GM19438 (cell line): ENCODE results near the gene FAM43B.
A peak's percentile ranks its signal among the peaks of the same experiment; 100 is the strongest.
"Not testable (repeated sequence)": the region's sequence is repeated elsewhere in the genome, so short reads cannot be mapped to it uniquely, and the experiment has no call there.

Experiments
- ATAC-seq: cut with Tn5 transposase; IDR thresholded peaks from one replicate; pipeline ENCODE4 v1.9.1; 2021; ENCODE audit warnings: low read depth; ENCODE audit not compliant: unreplicated experiment

Gene FAM43B, protein sequence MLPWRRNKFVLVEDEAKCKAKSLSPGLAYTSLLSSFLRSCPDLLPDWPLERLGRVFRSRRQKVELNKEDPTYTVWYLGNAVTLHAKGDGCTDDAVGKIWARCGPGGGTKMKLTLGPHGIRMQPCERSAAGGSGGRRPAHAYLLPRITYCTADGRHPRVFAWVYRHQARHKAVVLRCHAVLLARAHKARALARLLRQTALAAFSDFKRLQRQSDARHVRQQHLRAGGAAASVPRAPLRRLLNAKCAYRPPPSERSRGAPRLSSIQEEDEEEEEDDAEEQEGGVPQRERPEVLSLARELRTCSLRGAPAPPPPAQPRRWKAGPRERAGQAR

DNA sequence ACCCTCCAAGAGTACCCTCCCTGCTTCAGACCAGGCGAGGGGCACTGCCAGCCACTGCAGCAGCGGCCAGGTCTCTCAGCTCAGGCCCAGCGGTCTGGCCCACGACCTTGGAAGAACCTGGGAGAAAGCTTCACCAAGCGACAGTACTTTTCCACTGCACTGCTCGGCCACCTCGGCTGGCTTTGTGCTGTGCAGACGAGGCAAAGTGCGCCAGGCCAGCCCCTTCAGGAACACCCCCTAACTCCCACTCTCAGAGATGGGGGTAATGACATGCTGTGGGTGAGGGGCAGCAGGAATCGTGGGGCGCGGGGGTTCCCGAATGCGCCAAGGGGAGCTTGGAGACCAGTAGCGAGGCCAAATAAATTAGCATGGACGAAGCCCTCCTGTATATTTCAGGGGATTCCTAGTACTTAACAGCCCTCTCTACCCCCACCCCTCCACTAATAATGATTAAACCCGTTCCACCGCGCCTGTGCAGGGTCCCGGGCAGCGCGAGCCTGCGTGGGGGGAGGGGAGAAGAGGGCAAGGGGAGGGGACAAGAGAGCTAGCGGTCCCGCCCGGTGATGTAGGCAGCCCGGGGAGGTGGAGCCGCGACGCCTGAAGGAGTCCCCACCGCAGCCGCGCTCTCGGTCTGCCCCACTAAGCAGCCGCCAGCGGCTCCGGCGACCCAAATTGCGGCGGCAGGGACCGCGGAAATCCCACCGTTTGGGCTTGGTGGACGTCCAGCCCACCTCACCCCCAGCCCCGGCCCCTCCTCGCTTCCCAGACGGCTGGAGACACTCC lies at the start of gene FAM43B:
Gene FAM43B, plus strand, starts transcription at position 629 of the 783 bp plus-strand sequence. CDS start 401 bp downstream, outside the sequence.
- ATAC-seq, result no peak

DNA sequence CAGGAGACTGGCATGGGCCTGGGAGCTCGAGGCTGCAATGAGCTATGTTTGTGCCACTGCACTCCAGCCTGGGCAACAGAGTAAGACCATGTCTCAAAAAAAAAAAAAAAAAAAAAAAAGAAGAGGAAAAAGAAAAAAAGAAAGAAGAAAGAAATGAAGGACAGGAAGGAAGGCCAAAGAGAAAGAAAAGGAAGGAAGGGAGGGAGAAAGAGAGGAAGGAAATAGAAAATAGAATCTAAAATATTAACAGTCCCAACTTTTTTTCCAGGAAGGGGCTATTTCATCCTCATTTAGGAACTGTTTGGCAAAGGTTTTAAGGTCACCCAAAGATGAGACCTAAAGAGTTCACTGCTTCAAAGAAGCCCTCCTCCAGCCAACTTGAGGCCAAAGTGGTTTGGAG lies 46.9 kb upstream of the FAM43B start:
- no peak for ATAC-seq

DNA sequence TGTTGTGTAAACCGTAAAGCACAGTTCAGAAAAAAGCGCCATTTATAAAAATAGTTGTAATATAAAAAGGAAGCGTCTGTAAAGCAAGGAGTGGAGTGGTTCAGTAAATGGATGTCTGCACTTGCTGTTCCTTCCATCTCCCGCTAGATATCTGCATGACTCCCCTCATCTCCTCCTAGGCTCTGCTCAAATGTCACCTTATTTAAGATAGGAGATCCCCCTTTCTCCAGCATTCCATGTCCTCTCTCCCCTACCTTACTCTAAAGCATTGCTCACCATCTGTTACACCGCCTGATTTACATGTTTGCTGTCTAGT lies 45.2 kb upstream of the FAM43B start:
- ATAC-seq, result no peak

DNA sequence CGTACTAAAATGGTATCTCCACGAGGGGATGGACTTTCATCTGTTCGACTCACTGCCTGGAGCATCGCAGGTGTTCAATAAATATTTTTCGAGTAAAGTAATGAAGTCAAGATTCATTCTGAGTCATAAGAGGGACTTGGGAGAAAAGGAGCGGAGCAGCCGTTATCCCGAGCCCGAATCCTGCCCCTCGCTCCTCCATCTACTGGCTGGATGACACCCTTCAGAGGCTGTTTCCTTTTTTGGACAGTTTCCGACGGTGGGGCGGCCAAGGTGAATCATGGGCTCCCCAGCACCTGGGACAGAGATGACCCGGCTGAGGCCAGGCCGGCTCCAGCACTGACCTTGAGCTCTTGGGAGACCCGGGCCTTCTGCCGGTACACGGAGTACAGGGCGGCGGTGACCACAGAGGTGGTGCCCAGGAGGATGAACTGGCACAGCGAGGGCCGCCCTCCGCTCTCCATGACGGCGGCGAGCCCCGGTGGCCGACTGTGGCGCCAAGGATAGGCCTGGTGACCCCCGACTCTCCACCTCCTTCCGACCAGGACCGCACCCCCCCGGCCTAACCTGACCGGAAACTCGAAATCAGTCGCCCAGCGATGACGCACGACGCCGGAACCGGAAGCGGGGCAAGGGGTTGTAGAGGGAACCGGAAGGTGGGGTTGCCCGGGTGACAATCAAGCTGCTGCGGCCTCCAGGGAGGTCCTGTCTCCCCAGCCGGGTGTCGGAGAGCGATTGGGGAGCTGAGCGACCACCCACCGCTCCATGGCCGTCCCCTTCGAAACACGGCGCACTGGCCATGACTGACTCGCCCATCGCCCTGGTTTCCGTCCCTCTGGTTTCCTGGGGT lies 44.6 kb upstream of the FAM43B start, which contains the start of gene MUL1:
Gene MUL1, minus strand, starts transcription at position 588 of the 847 bp plus-strand sequence. Its CDS starts 127 bp downstream, at position 461.
- peak; percentile 76 for ATAC-seq

DNA sequence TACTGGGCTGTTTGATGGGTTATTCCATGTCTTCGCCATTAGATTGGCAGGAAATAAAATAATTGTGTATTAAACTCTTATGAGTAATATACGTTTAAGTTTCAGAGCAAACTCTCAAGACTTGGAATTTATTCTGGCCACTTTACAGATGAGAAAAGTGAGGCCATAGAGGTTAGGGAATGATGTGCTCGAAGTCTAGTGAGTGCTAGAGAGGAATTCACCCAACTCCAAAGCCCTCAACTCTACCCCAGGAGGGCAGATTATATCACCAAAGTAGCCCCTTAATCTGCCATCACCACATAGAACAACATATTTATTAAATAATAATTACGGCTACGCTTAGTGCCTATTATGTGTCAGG lies 44.0 kb upstream of the FAM43B start:
- ATAC-seq, result no peak

DNA sequence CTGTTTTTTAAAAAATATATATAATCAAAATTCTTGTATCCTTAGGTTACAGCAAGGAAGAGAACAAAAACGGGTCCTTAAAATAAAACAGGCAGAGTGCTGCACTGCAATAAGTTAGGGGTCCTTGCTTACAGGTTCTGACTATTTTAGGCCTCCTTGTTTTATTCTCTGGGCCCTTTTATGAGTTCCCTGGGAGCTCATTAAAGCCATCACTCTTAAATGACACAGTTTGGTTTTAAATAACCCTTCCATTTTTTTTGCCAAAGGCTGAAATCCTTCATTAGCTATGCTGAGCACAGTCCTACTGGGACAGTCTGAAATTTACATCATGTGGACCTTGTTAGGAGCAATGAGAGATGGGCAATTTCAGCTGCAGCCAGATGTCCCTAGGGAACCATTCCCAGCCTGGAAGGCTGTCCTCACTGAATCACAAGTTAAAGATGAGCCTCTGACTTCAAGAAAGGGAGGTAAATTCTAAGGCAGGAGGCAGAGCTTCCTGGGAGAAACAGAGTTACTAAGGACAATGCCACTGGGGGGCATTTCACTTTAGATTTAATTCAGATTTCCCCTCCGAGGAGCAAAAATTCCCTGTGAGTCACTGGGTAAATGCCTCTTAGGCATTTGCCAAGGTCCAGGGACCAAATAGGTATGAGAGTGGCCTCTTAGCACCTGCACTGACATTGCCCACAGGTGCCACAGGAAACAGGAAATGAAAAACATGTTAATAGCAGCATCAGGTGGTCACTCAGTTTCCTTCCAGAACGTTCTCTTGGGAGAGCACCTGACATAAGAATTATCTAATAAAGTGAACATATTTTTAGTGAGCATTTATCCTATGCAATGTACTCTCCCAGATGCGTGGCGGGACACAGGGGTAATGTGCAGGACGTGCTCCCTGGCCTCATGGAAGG lies 40.6 kb upstream of the FAM43B start:
- no peak for ATAC-seq

DNA sequence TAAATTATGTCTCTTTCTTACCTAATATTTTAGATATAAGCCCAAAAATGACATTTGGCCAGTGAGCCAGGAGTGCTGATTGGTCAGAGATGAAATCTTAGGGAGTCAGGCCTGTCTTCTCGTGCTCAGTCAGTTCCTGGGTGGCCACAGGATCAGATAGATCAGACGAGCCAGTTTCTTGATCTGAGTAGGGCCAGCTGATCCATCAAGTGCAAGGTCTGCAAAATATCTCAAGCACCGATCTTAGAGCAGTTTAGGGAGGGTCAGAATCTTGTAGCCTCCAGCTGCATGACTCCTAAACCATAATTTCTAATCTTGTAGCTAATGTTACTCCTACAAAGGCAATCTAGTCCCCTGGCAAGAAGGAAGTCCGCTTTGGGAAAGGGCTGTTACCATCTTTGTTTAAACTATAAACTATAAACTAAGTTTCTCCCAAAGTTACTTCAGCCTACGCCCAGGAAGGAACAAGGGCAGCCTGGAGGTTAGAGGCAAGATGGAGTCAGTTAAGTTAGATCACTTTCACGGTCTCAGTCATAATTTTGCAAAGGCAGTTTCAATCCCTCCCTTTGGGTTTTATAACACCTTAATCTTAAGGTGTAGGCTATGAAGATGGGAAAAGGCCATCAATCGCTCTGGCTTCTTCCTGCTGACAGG lies 32.6 kb upstream of the FAM43B start:
- ATAC-seq, result not testable (repeated sequence)

DNA sequence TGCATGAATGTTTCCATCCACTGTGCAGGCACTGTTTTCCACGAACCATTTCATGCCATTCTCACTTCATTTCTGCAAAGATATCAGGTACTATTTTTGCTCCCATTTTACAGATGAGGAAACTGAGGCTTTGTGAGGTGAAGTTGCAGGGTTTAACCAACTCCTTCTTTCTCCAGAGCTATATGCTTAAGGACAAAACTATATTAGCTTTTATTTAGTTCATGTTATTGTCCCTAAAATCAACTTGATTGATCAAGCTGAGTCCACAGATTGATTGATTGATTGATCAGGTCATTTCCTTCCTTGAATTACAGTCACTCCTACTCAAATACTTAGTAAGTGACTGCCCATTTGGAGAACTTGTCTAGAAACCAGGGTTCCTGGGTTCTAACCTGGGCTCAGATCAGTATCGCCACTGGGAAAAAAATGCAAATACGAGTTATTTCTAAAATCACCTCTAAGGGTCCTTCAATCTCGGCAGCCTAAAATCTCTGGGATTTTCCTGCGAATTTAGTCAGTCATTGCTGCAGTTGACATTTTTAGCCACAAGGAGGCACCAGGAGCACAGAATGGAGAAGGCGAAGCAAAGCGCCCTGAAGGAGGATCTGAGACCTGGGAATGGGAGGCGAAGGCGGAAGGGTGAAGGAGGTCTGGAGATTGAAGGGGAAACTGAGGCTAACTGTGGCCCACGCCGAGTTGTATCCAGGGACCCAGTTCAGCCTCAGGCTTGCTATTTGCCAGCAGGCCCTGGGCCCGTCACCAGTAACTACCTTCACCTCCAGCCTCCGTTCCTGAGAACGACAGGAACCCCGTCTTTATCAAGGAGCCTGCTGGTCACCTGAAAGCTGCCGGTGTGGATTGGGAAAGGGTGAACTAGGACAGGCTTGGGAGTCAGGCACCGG lies 30.2 kb upstream of the FAM43B start:
- no peak for ATAC-seq

DNA sequence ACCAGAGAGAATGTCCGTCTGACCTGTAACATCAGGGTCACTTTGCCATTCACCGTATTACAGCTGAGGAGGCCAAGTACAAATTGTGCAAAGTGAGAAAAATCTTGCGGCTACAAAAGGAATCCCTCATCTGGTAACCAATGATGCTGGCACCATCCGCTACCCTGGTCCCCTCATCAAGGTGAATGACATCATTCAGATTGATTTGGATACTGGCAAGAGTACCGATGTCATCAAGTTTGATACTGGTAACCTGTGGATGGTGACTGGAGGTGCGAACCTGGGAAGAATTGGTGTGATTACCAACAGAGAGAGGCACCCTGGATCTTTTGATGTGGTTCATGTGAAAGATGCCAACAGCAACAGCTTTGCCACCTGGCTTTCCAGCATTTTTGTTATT lies 26.1 kb upstream of the FAM43B start:
- ATAC-seq, result no peak

DNA sequence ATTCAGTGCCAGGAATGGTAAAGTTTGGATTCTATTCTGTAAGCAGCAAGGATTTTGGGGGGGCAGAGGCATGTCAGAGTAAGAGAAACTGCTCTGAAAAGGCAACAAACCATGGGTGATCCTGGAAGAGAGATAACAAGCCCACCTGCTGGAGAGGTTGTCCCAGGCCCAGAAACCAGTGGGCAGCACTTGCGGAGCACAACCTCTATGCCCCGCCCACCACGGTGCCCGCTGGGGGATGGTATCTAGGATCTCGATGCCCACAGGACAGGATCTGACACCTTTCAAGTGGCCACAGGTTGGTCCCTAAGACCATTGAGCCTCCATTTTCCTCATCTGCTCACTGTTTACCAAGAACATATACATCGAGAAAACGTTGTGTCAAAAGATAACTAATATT lies 24.2 kb upstream of the FAM43B start:
- ATAC-seq, result no peak

DNA sequence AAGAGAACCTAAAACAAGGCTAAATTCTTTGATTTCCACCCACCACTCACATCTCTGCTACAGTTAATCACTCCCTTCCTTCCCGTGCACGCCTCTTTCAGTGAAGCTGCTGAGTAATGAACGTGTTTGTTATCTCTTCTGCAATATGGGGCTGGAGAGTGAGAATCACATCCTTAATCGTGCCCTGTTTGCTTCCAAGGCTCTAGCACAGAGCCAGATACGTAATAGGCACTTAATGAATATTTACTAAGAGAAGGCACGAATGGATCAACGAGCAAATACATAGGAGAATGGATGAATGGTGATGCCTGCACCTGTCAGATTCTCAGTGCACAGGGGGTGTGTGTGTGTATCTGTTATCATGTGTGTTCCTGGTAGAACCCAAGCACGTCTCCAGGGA lies 22.1 kb upstream of the FAM43B start:
- no peak for ATAC-seq

DNA sequence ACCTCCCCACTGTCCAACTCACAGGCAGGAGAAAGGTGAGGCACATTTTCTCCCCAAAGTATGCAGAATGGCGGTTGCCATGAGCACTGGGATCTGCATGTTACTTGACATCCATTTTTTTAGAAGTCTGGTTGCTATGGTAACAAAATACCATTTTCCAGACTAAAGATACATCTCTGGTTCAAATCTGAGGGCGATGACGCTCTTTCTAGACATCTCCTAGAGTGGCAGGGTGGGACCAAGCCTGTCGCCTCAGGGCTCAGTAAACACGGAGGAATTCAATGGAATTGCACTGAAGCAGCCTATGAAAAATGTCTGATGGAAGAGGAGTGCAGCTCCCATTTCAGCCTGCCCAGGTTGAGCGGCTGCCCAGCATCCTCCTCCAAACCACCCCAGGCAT lies 21.5 kb upstream of the FAM43B start:
- no peak for ATAC-seq

DNA sequence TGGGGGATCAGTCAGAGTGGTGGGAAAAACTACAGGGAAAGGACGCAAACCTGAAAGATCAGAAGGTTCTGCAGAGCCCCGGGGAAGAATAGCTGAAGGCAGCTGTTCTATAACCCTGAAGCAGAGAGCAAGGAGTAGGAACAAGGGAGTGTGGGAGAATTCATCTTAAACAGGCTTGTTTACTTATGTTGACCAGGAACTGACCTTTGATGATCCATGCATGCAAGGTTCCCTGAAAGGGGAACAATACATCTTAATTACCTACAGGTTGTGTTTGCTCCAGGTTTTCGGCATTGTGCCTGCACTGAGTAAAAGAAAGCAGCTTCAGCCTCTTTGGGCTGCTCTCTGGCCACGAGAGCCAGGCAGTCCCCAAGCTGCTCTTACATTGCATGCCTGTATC lies 18.7 kb upstream of the FAM43B start:
- no peak for ATAC-seq

DNA sequence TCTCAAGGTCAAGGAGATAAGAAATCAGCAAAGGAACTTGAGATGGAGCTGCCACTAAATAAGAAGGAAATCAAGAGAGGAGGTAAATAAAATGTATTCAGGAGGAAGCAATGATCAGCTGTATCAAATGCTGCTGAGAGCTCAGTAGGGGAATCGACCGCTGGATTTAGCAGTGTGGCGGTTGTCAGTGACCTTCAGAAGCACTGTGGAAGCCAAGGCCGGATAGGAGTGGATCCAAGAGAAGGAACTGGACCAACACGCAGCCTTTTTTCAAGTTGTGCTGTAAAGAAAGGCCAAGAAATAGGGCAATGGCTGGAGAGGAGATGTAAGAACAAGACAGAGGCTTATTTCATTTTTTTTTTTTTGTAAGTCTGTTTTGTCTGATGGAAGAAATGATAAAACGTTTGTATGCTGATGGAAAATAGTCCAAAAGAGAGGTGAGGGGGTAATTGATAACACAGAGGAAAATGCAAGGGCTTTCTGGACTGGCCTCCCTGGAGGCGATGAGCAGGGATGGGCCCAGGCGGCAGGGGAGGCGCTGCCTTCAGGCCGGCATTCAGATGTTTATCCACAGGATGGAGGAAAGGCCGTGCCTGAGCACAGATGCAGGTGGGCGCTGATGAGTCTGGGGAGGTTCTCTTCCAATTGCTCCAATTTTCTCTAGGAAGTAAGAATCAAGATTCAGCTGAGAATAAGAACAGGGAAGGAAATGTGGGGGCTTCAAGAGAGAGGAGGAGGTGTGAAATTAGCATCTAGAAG lies 17.5 kb upstream of the FAM43B start:
- no peak for ATAC-seq

DNA sequence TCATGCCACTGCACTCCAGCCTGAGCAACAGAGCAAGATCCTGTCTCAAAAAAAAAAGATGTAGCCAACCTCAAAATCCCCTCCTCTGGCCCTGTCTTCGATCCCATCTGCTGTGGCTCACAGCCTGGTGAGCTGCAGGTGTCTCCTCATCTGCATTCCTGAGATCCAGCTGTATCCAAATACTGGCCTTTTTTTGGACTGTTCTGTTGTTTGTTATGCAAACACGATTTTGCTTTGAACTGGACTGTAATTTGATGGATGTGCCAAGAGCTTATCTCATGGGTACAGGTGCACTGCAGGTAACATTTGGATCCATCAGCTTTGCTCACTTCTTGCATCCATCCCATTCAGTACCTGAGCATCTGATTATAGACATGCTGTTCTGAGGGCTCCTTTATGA lies 14.1 kb upstream of the FAM43B start:
- ATAC-seq, result no peak

DNA sequence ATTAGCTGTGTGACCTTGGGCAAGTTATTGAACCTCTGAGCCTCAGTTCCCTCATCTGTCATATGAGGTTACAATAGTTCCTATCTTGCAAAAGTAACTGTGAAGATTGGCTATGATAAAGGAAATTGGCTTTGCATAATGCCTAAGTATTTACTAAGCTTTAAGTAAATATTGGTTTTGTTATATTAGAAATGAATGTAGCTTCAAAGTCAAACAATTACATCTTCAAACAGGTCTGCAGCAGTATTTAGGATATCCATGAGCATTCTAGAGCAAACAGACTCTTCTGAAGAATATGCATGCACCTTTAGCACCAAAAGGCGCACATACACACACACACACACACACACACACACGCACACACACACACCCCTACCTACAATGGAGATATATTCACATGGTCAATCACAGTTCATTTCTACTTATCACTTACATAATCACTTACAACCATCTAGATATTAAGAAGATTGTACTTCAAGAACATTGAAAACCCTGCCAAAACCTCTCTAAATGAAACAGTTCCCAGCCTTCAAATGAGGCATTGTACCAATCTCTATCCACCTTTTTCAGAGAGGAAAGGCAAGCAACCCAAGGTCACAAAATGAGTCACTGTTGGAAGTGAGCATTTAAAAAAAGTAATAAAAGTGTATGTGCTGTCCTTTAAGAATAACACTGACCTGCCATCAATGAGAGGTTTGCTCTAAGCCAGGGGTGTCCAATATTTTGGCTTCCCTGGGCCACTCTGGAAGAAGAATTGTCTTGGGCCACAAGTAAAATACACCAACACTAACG lies 13.4 kb upstream of the FAM43B start:
- ATAC-seq, result no peak

DNA sequence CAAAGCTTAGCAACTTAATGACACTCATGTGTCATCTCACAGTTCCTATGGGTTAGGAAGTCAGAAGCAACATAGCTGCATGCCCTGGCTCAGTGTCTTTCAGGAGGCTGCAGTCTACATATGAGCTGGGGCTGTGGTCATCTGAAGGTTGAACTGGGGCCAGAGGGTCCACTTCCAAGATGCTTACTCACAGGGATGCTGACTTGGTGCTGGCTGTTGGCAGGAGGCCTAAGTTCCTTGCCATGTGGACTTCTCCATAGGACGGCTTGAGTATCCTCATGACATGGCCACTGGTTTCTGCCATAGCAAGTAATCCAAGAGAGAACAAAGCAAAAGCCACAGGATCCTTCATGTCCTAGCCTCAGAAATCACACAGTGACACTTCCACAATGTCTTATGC lies 12.1 kb upstream of the FAM43B start:
- ATAC-seq, result no peak
